ENCODE measurements around the gene CTRB1. TPM values are rescaled to one million over a fixed set of nuclear protein-coding genes. Genes with fewer than 3 reads are reported as not detected.
A peak's percentile ranks its signal among the peaks of the same experiment; 100 is the strongest.

Gene CTRB1
- total RNA-seq, 1 donor from 2014 or later, result not detected

GRCh38 chr16:75248536-75249380 lies 30.0 kb downstream of the CTRB1 start:
- intact Hi-C loops (cut with DNase I), result no loop called here
- no peak for DNase-seq
- peak overlapping the region; percentile 17 for H3K4me3 ChIP-seq

GRCh38 chr16:75249441-75249840 lies 30.7 kb downstream of the CTRB1 start:
- DNase-seq (no peak), ATAC-seq (no peak)
- no peak for TF ChIP-seq CTCF (IDR thresholded peaks at IDR 0.05)
- H3K4me3 ChIP-seq, result peak overlapping the region; percentile 83
- no peaks in the 10 kb centered on the region for H3K27me3 ChIP-seq (ENCODE audit: low read depth)
- intact Hi-C loops (cut with DNase I), result no loop called here
- peaks cover 91% of the 10 kb centered on the region for H3K4me1 ChIP-seq
- H3K36me3 ChIP-seq, result no peaks in the 10 kb centered on the region
- H3K27ac ChIP-seq, result peak overlapping the region; percentile 90
- no peaks in the 10 kb centered on the region for H3K9me3 ChIP-seq

More at GRCh38 chr16:75248536-75249380, 30.0 kb downstream of the CTRB1 start:
- no peak for ATAC-seq
- H3K27me3 ChIP-seq (ENCODE audit: low read depth), result no peaks in the 10 kb centered on the region
- H3K4me1 ChIP-seq, result peaks cover 91% of the 10 kb centered on the region
- peak overlapping the region; percentile 90 for H3K27ac ChIP-seq
- TF ChIP-seq CTCF (IDR thresholded peaks at IDR 0.05), result no peak
- H3K36me3 ChIP-seq, result no peaks in the 10 kb centered on the region
- no peaks in the 10 kb centered on the region for H3K9me3 ChIP-seq

- H3K27me3 ChIP-seq (ENCODE audit: low read depth), result no peaks in the 10 kb centered on the region
- no peak for TF ChIP-seq CTCF (IDR thresholded peaks at IDR 0.05)
- peak overlapping the region; percentile 90 for H3K27ac ChIP-seq
- peaks cover 91% of the 10 kb centered on the region for H3K4me1 ChIP-seq
- no peak for DNase-seq
- no peaks in the 10 kb centered on the region for H3K36me3 ChIP-seq
- intact Hi-C loops (cut with DNase I), result no loop called here
- no peaks in the 10 kb centered on the region for H3K9me3 ChIP-seq
- H3K4me3 ChIP-seq, result peak overlapping the region; percentile 83
- peak; percentile 4 to 39 for ATAC-seq
Observed at GRCh38 chr16:75250089-75250808, 31.5 kb downstream of the CTRB1 start.

- Histone ChIP-seq H3K4me1 (peaks cover 91% of the 10 kb centered on the region), H3K36me3 (no peaks in the 10 kb centered on the region), H3K27ac (peak overlapping the region; percentile 90), H3K4me3 (peak overlapping the region; percentile 83), H3K9me3 (no peaks in the 10 kb centered on the region), H3K27me3 (ENCODE audit: low read depth) (no peaks in the 10 kb centered on the region)
- ATAC-seq (peak; percentile 54 to 71), DNase-seq (no peak)
- intact Hi-C loops (cut with DNase I), result no loop called here
- TF ChIP-seq CTCF (IDR thresholded peaks at IDR 0.05), result no peak
Observed at GRCh38 chr16:75250809-75251279, 32.1 kb downstream of the CTRB1 start.

- H3K36me3 ChIP-seq, result no peaks in the 10 kb centered on the region
- H3K27ac ChIP-seq, result peak within 1 kb of the TSS; percentile 90
- DNase-seq (peak; percentile 93), ATAC-seq (peak; percentile 86 to 87)
- H3K4me3 ChIP-seq, result peak within 1 kb of the TSS; percentile 83
- peaks cover 91% of the 10 kb centered on the region for H3K4me1 ChIP-seq
- TF ChIP-seq CTCF (IDR thresholded peaks at IDR 0.05), result peak; percentile 30
- no peaks in the 10 kb centered on the region for H3K27me3 ChIP-seq (ENCODE audit: low read depth)
- intact Hi-C loops (cut with DNase I), result no loop called here
- no peaks in the 10 kb centered on the region for H3K9me3 ChIP-seq
Observed at GRCh38 chr16:75251280-75252048, 32.7 kb downstream of the CTRB1 start, which contains the start of gene BCAR1. BCAR1 (minus strand) TSS chr16:75251624; CDS start chr16:75251482, 142 bp downstream.
